DOHH2 (cell line): ENCODE measurements around the gene NOSIP.

Experiments used
- EZH2phosphoT487 ChIP-seq: fragments of 200-600 bp; sonication (generic); IDR thresholded peaks from 2 replicates; pipeline ENCODE4 v1.6.1; 2017; ENCODE audit warnings: borderline replicate concordance, mild to moderate bottlenecking, antibody characterized with exemption, low read length, moderate library complexity, mixed read lengths
- TF ChIP-seq, protein P1 (sequence below): fragments of 200-600 bp; sonication (generic); IDR thresholded peaks from one replicate; pipeline ENCODE4 v1.5.1; 2014; ENCODE audit warnings: antibody characterized with exemption, mild to moderate bottlenecking, low read depth, low read length; ENCODE audit not compliant: poor library complexity, severe bottlenecking

- TF ChIP-seq, protein P1, sequence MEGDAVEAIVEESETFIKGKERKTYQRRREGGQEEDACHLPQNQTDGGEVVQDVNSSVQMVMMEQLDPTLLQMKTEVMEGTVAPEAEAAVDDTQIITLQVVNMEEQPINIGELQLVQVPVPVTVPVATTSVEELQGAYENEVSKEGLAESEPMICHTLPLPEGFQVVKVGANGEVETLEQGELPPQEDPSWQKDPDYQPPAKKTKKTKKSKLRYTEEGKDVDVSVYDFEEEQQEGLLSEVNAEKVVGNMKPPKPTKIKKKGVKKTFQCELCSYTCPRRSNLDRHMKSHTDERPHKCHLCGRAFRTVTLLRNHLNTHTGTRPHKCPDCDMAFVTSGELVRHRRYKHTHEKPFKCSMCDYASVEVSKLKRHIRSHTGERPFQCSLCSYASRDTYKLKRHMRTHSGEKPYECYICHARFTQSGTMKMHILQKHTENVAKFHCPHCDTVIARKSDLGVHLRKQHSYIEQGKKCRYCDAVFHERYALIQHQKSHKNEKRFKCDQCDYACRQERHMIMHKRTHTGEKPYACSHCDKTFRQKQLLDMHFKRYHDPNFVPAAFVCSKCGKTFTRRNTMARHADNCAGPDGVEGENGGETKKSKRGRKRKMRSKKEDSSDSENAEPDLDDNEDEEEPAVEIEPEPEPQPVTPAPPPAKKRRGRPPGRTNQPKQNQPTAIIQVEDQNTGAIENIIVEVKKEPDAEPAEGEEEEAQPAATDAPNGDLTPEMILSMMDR = no peak
- TF ChIP-seq EZH2phosphoT487 = no peak
These were observed 23.7 kb downstream of the NOSIP start for GRCh38 chr19:49556412-49557398.
